ENCODE data around the gene FAM151B. TPM values are rescaled to one million over a fixed set of nuclear protein-coding genes. Genes with fewer than 3 reads are reported as not detected.

The FAM151B gene
- 1.4 and 2.8 TPM in 2 replicates for total RNA-seq

GRCh38 chr5:80487829-80488721 lies at the start of gene FAM151B:
Gene FAM151B, plus strand, starts transcription at chr5:80488100. Its CDS starts 24 bp downstream, at chr5:80488124.

GRCh38 chr5:80569961-80570786 lies 82.3 kb downstream of the FAM151B start, which contains the start of gene ANKRD34B:
Gene ANKRD34B, minus strand, starts transcription at chr5:80570280. Its CDS starts 10,261 bp downstream, at chr5:80560019.

Other genes starting within 250 kb of the FAM151B start
- 48.5 and 53.9 TPM in 2 replicates for gene SERINC5, start 232.1 kb upstream of the FAM151B start, total RNA-seq
- gene SPZ1, start 168.1 kb upstream of the FAM151B start, total RNA-seq: not detected in 2 replicates
- 26.0 and 32.5 TPM in 2 replicates for gene ZFYVE16, start 80.0 kb upstream of the FAM151B start, total RNA-seq
- gene ANKRD34B, start 82.2 kb downstream of the FAM151B start, total RNA-seq: not detected in 2 replicates
- gene MSH3, start 166.6 kb downstream of the FAM151B start, total RNA-seq: 18.8 and 19.1 TPM in 2 replicates
- 1.4 and 4.0 TPM in 2 replicates for gene DHFR, start 166.9 kb downstream of the FAM151B start, total RNA-seq

Data from nasal cavity respiratory epithelium epithelial cell of viscerocranial mucosa (primary cell).